ENCODE results near the gene MT2A.

DNA sequence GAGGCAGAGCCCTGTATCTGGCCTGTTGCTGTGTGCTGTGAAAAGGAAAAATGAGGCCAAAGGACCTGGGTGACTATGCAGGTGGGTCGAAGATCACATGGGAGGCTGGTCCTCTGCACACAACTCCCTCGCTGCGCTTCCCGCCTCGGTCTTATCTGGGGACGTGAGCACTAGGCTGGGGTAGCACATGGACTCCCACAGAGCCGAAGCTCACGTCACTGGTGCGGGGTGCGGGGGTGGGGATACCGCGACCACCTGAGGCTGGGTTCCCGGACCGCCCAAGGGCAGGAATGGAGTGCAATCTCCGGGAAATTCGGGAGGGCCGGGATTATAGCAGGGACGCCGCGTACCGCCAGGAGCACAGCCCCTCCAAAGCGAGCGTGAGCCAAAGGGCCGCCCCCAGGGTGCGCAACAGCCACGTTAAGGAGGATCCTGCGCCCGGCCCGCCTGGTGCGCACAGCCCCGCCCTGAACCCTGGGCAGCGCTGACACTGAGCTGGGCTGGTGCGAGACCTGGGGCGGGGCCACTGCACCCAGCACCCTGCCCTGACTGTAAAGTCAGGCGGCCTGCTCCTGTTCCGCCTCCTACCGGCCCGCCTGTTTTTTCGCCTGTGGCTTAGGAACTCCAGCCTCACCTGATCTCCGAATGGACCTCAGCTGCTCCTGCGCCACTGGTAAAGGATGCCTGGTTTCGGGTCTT, 34.8 kb downstream of the MT2A start:
- TF ChIP-seq CTCF (IDR thresholded peaks at IDR 0.05; ENCODE audit: low read length) = peak; percentile 25; the same call in 1 of the 2 replicates
- no peak for TF ChIP-seq EZH2 (IDR thresholded peaks at IDR 0.05; ENCODE audit: borderline replicate concordance, low read length)
